ENCODE measurements around the gene GFRA1.

DNA sequence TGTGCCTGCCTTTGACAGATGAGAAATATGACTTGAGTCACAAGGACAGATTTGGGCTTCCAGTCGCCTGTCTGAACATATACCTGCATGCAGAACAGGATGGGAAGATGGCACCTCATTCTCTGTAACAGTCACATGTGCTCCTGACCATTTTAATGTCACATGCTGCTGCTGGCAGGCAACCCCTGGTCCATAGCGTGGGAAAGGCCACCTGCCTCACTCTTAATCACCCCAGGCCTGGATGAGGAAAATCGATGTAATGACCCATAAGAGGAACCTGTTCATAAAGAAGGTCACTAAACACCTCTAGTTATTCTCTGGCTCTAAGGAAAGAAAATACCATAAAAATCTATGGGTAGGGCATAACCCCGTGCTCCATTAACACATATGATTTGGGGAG, 110.2 kb downstream of the GFRA1 start:
- TF ChIP-seq, protein P1, sequence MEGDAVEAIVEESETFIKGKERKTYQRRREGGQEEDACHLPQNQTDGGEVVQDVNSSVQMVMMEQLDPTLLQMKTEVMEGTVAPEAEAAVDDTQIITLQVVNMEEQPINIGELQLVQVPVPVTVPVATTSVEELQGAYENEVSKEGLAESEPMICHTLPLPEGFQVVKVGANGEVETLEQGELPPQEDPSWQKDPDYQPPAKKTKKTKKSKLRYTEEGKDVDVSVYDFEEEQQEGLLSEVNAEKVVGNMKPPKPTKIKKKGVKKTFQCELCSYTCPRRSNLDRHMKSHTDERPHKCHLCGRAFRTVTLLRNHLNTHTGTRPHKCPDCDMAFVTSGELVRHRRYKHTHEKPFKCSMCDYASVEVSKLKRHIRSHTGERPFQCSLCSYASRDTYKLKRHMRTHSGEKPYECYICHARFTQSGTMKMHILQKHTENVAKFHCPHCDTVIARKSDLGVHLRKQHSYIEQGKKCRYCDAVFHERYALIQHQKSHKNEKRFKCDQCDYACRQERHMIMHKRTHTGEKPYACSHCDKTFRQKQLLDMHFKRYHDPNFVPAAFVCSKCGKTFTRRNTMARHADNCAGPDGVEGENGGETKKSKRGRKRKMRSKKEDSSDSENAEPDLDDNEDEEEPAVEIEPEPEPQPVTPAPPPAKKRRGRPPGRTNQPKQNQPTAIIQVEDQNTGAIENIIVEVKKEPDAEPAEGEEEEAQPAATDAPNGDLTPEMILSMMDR (IDR thresholded peaks at IDR 0.05; ENCODE audit: borderline replicate concordance, extremely low read depth, low read length, poor library complexity, severe bottlenecking) = no peak
- no peak for TF ChIP-seq EZH2 (IDR thresholded peaks at IDR 0.05; ENCODE audit: borderline replicate concordance, low read depth, low read length, severe bottlenecking)
